Stimulated activated CD8-positive, alpha-beta memory T cell treated with anti-CD3 and anti-CD28 coated beads, Interleukin-12 subunit alpha, Interleukin-12 subunit beta, amount 100 ng/mL, for 24 hours (primary cell): ENCODE data around the gene OLFM2.

ENCODE experiments used
- DNase-seq: peaks from one replicate; pipeline ENCODE4 v3.0.0-alpha.2; 2020; ENCODE audit errors: extremely low read depth

The OLFM2 gene

DNA sequence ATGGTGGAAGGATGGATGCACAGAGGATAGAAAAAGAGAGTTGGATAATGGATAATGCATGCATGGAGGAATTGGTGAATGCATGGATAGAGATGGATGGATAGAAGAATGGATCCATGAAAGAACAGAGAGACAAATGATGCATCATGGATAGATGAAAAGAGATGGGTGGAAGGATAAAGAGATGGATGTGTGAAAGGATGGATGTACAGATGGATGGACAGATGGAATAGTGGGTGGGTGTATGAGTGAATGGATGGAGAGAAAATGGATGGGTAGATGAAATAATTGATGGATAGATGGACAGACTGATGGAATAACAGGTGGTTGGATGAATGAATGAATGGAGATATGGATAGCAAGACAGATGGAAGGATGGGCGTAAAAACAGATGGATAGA, 25.7 kb downstream of the OLFM2 start:
- no peak for DNase-seq

DNA sequence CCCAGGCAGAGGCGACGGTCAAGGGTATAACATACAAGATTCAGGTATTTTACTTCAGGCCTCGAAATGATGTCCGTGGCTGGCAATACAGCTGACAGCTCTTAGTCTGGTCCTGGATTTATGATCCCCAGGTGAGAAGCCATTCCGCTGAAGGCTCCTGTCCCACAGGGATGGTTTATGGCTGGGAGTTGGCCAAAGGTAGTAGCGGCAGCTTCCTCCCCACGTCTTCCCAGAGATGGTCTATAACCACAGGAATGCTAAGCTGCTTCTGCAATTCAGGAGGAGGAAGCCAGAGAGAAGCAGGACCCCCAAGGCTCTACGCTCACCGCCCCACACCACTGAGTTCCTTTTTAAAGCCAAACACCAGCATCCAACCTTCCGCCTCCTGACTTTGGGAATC, 27.1 kb downstream of the OLFM2 start:
- DNase-seq, result no peak

DNA sequence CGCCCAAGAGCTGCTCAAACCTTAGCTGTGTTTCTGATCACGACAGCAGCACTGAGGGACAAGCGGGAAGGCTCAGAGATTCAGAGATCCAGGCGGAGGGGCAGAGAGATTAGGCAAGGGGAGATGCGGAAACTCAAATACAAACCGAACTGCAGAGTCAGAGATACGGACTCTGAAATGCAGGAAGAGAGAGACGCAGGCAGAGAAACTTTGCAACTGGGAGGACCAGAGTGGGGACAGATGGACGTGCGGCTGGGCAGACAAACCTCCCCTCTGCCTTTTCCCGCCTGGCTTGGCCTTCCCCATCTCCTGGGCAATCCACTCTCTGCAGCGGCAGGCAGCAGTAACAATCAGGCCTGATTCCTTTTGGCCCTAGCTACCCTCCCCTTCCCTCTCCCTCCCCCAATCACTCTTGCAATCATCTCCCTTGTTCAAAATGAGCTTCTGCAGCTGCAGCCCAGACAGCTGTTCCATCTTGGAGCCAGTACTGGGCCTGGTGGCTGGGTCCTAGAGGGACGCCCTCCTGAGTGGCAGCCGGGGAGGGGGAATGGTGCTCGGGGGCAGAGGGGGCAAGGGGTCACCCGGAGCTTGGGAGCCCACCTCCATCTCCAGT, 29.7 kb downstream of the OLFM2 start:
- no peak for DNase-seq

DNA sequence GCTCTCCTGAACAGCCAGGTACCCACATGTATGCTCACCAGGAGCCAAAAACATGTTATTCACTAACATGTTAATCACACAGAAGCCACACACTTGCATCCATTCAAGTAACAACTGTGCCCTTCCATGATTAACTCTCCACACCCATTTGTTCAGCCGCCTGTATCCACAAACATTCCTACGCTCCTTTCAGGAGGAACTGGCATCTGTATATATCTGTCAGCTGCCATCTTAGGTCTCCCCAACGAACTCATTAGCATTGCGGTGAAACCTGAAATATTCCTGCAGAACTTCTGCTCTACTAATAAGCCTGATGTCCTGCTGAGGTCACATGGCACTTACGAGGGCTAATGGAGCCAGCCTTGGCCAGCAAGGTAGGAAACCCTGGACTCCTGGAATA, 33.0 kb downstream of the OLFM2 start:
- DNase-seq, result no peak

DNA sequence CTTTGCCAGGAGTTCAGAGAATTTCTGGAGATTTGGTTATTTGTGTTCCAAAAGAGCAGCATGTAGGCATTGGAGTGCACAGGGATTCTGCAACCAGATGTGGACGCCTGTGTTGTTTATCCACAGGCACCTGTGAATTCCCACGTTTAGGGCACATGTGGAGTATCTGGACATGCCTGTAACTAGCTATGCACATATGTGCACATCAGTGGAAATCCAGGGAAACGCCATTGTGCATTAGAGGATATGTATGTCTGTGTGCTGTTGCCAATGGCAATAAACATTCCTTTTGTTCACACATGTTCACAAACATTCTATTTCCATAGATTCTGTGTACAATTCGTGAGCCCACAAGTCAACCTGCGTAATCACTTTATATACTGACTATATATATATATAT, 34.7 kb downstream of the OLFM2 start:
- no peak for DNase-seq

DNA sequence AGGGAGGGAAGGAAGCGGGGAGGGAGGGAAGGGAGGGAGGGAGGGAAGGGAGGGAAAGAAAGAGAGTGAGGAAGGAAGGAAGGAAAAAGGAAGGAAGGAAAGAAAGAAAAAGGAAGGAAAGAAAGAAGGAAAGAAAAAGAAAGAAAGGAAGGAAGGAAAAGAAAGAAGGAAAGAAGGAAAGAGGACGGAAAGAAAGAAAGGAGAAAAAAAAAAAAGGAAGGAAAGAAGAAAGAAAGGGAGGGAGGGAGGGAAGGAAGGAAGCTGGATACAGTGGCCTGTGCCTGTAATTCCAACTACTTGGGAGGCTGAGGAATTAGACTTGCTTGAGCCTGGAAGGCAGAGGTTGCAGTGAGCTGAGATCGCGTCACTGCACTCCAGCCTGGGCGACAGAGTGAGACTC, 35.3 kb downstream of the OLFM2 start:
- DNase-seq, result no peak

DNA sequence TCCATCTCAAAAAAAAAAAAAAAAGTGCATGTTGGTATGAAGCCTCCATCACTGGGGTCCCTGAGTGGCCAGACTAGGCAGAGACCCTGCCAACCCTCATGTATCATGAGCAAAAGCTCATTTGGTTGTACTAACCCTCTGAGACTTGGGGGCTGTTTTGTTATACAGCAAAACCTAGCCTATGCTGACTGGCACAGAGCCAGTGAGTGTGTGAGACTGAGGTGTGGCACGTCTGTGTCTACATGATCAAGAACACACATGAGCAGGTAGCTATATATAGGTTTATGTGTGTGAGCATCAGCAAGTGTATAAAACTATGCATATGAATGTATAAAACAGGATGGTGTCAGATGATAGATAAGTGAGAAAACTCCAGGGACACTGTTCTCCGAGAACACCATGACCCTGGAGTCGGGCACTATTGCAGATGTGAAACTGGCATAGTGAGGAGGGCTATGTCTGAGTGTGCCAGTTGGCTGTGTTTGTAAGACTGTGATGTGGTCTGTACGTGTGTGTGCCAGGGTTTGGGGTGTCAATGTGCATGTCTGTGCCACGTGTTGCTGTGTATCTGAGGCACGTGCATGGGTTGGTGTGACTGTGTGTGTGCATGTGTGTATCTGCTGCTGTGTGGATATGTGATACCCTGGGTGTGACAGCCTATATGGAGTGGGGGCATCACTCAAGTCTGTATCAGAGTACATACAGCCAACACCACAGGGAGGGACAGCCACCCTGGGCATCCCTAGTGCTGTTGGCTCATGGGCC, 44.5 kb downstream of the OLFM2 start:
- no peak for DNase-seq

DNA sequence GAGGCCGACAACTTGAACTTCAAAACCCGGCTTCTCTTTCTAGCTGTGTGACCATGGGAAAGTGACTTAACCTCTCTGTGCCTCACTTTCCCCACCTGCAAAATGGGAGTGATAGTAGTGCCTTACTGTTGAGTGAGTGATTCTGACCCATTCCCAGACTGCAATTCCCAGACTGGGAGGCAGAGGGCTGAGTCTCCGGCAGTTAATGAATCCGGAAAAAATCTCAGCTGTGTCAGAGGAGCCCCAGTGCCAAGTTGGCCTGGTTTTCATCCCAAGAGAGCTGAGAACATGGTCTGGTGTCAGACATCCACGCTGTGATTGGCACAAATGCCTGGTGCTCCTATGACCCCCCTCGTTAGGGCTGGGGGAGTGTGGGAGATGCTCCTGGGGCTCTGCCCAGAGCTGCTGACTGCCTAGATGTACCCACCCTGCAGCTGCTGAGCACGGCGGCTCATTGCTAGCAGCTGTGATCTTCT, 51.2 kb downstream of the OLFM2 start:
- no peak for DNase-seq

DNA sequence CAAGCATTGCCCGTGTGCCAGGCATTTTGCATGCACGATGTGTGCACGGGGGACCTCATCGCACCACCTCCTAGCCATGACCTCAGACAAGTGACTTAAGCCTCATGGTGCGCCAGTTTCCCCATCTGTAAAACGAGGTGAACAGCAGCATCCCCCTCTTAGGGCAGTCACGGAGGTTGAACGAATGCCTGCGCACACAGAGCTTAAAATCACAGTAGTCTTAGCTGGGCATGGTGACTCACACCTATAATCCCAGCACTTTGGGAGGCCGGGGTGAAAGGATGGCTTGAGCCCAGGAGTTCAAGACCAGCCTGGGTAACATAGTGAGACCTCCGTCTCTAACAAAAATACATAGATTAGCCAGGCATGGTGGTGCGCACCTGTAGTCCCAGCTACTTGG, 52.6 kb downstream of the OLFM2 start:
- DNase-seq, result no peak

DNA sequence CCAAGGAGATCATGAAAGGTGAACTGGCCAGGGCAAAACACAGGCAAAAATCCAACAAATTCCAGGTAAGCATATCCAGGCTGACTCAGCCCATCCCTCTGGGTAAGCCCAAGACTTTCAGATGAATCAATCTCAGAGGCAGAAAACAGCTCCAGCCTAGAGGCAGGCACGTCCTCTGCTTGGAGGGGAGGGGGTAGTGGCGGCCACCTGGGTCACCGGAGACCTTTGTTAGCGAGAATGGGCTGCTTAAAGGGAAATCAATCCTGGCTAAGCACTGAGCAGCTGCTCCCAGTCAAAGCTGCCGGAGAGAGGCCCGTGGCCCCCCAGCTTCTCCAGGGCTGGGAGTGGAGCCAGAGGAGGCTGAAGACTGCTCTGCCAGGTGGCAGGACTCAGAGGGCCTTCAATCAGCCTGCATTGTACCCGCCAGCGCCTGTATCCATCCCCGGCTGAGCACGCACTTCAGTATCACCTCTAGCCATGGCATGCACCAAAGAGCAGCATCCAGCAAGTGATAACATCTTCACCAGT, 53.0 kb downstream of the OLFM2 start:
- DNase-seq, result no peak

DNA sequence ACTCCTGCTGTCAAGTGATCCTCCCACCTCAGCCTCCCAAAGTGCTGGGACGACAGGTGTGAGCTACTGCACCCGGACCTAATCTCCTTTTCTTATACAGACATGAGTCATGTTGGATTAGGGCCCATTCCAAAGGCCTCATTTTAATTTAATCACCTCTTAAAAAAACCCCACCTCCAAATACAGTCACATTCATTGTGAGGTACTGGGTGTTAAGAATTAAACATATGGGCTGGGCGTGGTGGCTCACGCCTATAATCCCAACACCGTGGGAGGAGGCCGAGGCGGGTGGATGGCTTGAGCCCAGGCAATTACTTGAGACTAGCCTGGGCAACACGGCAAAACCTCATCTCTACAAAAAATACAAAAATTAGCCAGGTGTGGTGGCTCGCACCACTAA, 54.6 kb downstream of the OLFM2 start:
- no peak for DNase-seq

DNA sequence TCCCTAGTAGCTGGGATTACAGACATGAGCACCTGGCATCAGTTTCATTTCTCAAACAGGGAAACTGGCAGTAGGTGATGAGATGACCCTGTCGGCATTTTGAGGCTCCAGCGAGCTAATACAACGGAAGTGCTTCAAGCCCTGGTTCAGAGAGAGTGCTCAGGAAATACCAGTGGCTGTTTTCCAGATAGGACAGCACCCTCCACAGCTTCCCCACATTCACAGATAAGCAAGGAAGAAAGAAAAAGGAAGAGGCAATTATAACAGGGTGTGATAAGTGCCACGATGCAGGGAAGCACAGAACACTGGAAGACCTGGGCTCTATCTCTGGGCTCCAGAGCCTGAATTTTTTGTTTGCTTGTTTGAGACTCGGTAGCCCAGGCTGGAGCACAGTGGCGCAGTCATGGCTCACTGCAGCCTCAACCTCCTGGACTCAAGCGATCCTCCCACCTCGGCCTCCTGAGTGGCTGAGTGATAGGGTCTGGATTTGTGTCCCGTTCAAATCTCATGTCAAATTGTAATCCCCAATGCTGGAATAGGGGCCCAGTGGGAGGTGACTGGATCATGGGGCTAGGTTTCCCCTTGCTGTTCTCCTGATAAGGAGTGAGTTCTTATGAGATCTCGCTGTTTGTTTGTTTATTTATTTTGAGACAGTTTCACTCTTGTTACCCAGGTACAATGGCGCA, 57.7 kb downstream of the OLFM2 start:
- DNase-seq, result no peak

DNA sequence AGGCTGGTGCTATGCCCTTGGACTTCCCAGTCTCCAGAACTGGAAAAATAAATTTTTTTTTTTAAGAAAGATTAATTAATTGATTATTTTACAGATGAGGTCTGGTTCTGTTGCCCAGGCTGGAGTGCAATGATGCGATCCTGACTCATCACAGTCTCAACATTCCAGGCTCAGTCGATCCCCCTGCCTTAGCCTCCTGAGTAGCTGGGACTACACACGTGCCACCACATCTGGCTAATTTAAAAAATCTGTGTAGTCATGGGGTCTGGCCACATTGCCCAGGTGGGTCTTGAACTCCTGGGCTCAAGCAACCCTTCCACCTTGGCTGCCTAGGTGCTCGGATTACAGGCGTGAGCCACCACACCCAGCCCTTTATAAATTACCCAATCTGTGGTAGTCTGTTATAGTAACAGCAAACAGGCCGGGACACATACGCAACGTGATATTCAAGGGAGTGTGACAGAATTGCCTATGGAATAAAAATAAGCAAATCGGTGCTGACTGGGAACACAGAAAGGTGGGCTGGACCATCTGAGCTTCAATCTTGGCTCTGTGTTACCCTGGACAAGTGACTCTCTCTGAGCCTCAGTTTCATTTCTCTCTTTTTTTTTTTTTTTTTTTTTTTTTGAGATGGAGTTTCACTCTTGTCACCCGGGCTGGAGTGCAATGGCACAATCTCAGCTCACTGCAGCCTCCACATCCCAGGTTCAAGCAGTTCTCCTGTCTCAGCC, 58.4 kb downstream of the OLFM2 start:
- no peak for DNase-seq

DNA sequence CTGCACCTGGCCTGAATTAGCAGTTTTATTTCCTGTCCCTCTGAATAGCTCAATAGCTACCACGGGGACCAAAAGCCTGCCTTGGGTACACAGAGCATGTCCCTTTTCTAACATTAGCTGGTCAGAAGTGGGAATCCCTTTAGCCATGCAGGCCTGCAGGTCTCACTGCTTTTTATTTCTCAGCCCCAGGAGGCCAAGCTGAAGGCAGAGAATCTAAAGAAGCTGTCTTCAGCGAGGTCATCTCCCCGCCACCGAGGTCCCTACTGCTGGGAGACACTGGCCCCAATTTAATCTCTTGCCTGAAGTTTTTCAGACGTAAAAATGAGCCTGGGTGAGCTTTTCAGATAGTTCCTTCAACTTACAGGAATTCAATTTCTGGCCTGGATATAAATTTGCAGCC, 60.5 kb downstream of the OLFM2 start:
- DNase-seq, result no peak

DNA sequence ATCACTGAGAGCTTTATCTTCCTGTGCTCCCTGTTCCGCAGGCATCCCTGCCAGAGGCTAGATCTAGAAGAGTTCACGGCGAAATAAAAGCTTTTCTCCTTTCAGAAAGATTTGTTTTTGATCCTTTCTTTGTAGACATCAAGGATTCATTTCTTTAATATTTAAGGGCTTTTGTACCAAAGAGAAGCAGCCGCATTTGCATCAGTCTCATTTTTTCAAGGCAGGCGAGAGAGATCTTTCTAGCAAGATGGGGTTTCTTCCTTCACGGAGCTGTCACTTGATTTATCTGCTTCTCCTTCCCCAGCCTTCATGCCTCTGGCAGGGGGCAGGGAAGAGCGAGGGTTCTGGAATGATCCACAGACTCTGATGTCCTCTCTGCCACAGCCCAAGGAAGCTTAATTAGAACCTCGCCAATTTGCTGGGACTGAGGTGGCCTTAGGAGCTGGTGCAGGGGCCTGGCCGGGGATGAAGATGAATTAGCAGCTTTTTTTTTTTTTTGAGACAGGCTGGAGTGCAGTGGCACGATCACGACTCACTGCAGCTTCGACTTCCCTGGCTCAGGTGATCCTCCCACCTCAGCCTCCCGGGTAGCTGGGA, 61.2 kb downstream of the OLFM2 start:
- DNase-seq, result no peak

DNA sequence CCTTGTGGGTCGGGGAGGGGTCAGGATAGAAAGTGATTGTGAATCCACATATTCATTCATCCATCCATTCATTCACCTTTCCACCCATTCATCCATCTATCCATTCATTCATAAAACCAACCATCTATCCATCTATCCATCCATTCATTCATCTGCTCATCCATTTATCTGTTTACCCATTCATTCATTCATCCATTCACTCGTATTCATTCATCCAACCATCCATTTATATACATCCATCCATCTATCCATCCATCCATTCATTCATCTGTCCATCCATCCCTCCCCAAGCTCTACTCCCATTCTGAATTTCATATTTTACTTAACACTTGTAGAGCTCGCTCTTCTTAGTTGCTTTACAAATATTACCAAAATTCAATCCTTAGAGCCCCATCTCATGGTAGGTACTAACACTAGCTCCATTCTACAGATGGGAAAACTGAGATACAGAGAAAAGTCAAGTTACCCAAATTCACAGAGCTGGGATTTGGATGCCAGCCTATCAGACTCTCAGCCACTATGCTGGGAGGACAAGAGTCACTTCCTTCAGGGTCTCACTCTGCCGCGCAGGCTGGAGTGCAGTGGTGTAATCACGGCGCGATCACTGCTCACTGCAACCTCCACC, 63.6 kb downstream of the OLFM2 start:
- DNase-seq, result no peak

DNA sequence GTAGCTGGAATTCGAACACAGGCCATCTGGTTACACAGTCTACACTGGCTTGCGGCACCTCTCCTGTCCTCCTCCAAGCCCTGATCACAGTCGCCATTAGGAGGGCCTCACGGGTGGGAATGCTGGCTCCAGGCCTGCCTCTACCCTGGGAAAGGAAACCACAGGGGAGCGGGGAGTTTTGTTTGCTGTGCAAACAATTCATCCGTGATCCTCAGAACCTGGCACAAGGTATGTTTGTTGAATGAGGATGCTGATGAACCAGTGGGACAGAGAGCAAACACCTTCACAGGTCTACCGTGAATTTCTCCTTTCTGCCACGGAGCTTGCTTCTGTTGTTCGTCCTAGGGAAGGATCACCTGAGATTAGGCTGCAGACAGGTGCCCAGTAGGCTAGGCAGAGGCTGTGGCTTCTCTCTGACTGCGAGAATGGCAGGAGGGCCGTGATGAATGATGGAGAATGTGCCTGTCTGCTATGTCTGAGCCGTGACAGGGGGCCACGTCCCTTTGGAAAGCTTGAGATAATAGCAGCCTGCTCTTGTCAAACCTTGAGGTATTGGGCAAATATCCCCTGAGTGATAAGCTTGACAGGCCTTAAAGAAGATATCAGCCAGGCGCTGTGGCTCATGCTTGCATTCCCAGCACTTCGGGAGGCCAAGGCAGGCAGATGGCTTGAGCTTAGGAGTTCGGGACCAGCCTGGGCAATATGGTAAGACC, 64.5 kb downstream of the OLFM2 start:
- DNase-seq, result no peak

DNA sequence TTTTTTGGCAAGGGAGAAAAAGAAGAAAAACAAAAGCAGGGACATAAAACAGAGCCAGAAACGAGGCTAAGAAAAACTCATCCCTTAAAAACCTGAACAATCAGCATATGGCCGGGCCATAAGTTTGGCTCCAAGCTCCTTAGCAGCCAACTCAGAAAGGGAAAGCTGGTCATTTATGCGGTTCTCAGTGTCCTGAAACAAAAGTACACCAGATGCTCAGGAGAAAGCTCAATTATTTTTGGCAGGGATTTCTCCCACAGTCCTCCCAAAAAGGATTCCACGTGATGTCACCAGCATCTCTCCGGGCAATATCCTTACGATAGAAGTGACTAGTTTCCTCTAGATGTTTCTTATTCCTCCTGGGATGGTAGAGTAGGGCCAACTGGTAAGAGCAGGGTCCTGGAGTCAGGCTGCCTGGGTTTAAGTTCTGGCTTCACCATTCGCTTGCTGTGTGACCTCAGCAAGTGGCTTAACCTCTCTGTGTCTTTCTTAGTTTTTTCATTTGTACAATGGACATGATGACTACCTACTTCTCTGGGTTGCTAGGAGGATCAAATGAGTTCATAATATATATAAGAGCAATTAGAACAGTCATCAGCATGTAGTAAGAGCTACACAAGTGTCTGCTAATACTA, 67.2 kb downstream of the OLFM2 start:
- DNase-seq, result no peak

DNA sequence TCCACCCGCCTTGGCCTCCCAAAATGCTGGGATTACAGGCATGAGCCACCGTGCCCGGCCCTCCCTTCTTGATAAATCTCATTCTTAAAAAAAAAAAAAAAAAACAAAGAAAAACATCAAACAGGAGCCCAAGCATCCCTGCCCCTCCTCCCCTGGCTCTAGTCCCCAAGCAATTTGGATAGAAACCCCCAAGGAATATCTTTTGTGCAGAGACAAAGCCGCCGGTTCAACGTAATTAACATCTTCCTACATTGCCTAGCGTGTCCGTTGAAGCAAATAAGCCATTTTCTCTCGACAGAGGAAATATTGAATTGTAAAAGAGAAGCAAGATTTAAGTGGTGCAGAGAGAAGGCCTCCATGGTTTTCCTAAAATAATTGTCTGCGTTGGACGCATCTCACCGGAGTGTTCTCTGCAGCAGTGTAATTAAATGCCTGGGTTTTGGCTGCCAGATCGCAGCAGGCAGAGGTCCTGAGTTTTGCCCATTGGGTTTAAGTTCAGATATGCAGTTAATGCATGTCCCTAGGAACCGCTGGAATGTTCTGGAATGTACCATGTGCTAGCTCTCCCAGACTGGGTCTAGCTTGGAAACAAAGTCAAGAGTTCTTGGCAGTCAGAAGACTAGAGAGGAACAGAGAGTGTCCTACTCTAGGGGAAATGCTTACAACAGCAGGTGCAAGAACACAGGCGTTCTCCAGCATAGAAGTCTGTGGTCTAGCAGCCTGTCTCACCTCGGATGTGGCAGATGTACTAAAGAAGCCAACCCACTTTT, 70.4 kb downstream of the OLFM2 start:
- no peak for DNase-seq
